Sigmoid colon (tissue), 4 donors: ENCODE results near the gene ZNF830.

Experiments
- EP300 ChIP-seq, 4 donors: sonication (generic); formaldehyde crosslinking; IDR thresholded peaks; one replicate each; pipeline ENCODE4 v1.6.1; 2017; ENCODE audit warnings: antibody characterized with exemption in 4 of 4
- POLR2A ChIP-seq, 2 donors: fragments of 450-650 bp; IDR thresholded peaks; one replicate each; pipeline ENCODE4 v1.6.1; 2016; ENCODE audit warnings: antibody characterized with exemption in 2 of 2, mild to moderate bottlenecking in 2 of 2, moderate library complexity in 2 of 2
- POLR2AphosphoS5 ChIP-seq, 4 donors: sonication (generic); formaldehyde crosslinking; IDR thresholded peaks; one replicate each; pipeline ENCODE4 v1.6.1; 2017; ENCODE audit warnings: antibody characterized with exemption in 4 of 4
- TF ChIP-seq, protein P1 (sequence below), 4 experiments: fragments of 450-650 bp in 3 of 4; fragments of 200-600 bp in 1 of 4; IDR thresholded peaks; one replicate each; pipeline ENCODE4 v1.5.1; 2016 to 2019; ENCODE audit warnings: antibody characterized with exemption in 4 of 4, mild to moderate bottlenecking in 3 of 4, moderate library complexity in 2 of 4

DNA sequence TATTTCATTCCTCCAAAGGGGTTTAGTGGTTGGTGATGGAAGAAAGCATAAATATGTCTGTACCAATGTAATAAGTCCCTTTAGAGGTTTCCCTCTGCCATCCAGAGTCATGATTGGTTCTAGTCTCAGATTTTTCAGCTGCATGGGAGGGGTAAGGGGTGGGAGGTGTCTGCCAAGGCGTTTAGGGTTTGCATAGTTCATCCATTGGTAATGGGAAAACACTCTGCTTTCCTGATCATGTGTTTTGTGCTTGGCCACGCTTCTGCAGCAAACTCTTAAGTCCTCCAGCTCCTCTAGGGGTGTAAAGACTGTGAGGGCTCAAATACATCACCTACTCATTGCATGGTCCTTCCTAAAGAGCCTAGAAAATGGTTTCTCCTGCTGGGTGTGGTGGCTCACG is 48.8 kb downstream of the ZNF830 start:
- TF ChIP-seq, protein P1, sequence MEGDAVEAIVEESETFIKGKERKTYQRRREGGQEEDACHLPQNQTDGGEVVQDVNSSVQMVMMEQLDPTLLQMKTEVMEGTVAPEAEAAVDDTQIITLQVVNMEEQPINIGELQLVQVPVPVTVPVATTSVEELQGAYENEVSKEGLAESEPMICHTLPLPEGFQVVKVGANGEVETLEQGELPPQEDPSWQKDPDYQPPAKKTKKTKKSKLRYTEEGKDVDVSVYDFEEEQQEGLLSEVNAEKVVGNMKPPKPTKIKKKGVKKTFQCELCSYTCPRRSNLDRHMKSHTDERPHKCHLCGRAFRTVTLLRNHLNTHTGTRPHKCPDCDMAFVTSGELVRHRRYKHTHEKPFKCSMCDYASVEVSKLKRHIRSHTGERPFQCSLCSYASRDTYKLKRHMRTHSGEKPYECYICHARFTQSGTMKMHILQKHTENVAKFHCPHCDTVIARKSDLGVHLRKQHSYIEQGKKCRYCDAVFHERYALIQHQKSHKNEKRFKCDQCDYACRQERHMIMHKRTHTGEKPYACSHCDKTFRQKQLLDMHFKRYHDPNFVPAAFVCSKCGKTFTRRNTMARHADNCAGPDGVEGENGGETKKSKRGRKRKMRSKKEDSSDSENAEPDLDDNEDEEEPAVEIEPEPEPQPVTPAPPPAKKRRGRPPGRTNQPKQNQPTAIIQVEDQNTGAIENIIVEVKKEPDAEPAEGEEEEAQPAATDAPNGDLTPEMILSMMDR (IDR thresholded peaks at IDR 0.05) = no peak
- TF ChIP-seq POLR2AphosphoS5 (IDR thresholded peaks at IDR 0.05) = no peak
- TF ChIP-seq POLR2A (IDR thresholded peaks at IDR 0.05) = no peak
- no peak for TF ChIP-seq EP300 (IDR thresholded peaks at IDR 0.05)
